ENCODE measurements around the gene CPNE4. TPM values are rescaled to one million over a fixed set of nuclear protein-coding genes. Genes with fewer than 3 reads are reported as not detected.

CPNE4 gene
- total RNA-seq, 2 donors from 2014 or later, result 1.7 to 2.5 TPM

DNA sequence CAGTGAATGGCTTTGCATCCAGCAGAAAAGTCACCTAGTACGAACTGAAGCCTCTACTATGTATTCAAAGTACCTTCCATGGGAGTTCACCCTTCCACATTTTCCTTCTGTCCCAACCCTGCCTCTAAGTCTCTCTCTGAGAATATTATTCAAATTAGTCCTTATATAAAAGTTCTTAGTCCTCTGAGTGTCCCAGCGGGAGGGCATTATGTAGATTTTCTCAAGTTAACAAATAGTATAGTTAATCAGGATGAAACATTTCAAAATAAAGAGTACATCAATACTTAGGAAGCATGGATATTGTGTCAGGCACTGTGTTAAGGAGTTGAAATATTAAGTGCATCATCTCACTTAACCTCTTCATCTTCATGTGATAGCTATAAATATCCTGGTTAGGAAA, 223.3 kb downstream of the CPNE4 start:
- WGBS, 2 experiments (ENCODE audit: insufficient coverage in 1 of 2, insufficient read length in 1 of 2), result 80 to 94% methylated on average over 1 of the region's 2 CpGs

DNA sequence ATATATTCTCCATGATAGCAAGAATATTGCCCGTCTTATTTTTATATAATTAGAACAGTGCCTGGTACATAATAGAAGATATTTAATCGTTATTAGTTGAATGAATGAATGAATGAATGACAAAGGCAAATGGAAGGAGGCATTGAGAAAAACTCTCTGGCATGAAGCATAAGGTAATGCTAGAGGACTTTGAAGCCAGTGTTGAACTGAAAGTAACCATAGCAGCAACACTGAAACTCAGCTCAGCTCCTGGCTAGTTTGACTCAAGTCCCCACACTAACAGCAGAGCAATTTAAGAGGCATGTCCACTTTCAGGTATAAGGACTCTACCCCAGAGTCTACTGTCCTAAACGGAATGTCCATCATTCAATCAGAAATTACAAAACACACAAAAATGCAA, 227.0 kb downstream of the CPNE4 start:
- Mint-ChIP-seq H3K9me3 (no peaks in the 10 kb centered on the region), H3K27me3 (ENCODE audit: insufficient read depth) (peaks cover 11% of the 10 kb centered on the region), H3K4me1 (peaks cover 15% of the 10 kb centered on the region), H3K36me3 (ENCODE audit: low read depth) (no peaks in the 10 kb centered on the region), H3K4me3 (no peak overlapping the region), H3K27ac (no peak overlapping the region)
- no peak for DNase-seq
- TF ChIP-seq, protein P1, sequence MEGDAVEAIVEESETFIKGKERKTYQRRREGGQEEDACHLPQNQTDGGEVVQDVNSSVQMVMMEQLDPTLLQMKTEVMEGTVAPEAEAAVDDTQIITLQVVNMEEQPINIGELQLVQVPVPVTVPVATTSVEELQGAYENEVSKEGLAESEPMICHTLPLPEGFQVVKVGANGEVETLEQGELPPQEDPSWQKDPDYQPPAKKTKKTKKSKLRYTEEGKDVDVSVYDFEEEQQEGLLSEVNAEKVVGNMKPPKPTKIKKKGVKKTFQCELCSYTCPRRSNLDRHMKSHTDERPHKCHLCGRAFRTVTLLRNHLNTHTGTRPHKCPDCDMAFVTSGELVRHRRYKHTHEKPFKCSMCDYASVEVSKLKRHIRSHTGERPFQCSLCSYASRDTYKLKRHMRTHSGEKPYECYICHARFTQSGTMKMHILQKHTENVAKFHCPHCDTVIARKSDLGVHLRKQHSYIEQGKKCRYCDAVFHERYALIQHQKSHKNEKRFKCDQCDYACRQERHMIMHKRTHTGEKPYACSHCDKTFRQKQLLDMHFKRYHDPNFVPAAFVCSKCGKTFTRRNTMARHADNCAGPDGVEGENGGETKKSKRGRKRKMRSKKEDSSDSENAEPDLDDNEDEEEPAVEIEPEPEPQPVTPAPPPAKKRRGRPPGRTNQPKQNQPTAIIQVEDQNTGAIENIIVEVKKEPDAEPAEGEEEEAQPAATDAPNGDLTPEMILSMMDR (conservative IDR thresholded peaks at IDR 0.05), result no peak
- WGBS, 2 experiments (ENCODE audit: insufficient coverage in 1 of 2, insufficient read length in 1 of 2), result 83% methylated on average over 1 to 3 of the region's 3 CpGs
- no peaks in the 10 kb centered on the region for H3K36me3 ChIP-seq (ENCODE audit: control insufficient read depth, insufficient read depth, low read length)
- no peak overlapping the region for H3K4me3 ChIP-seq (ENCODE audit: low read length)
- H3K4me1 ChIP-seq (ENCODE audit: control insufficient read depth, insufficient read depth, low read length), result no peaks in the 10 kb centered on the region
- H3K9ac ChIP-seq (ENCODE audit: extremely low read depth, low read length, poor library complexity, severe bottlenecking), result no peak overlapping the region
- peaks cover 43% of the 10 kb centered on the region for H3K27me3 ChIP-seq (ENCODE audit: control insufficient read depth, insufficient read depth, low read length, poor library complexity, severe bottlenecking)
- no peaks in the 10 kb centered on the region for H3K9me3 ChIP-seq (ENCODE audit: control insufficient read depth, low read length)
- no peak overlapping the region for H3K27ac ChIP-seq (ENCODE audit: low read depth, low read length)

More for the DNA sequence above, 223.3 kb downstream of the CPNE4 start:
- Histone ChIP-seq H3K4me3 (ENCODE audit: low read length) (no peak overlapping the region), H3K4me1 (ENCODE audit: control insufficient read depth, insufficient read depth, low read length) (no peaks in the 10 kb centered on the region), H3K27ac (ENCODE audit: low read depth, low read length) (no peak overlapping the region), H3K9ac (ENCODE audit: extremely low read depth, low read length, poor library complexity, severe bottlenecking) (no peak overlapping the region), H3K36me3 (ENCODE audit: control insufficient read depth, insufficient read depth, low read length) (no peaks in the 10 kb centered on the region), H3K27me3 (ENCODE audit: control insufficient read depth, insufficient read depth, low read length, poor library complexity, severe bottlenecking) (peaks cover 21% of the 10 kb centered on the region), H3K9me3 (ENCODE audit: control insufficient read depth, low read length) (no peaks in the 10 kb centered on the region)
- H3K4me1 Mint-ChIP-seq, result peaks cover 15% of the 10 kb centered on the region
- no peak overlapping the region for H3K4me3 Mint-ChIP-seq
- DNase-seq, result no peak
- TF ChIP-seq, protein P1 (conservative IDR thresholded peaks at IDR 0.05), result no peak
- H3K27me3 Mint-ChIP-seq (ENCODE audit: insufficient read depth), result peaks cover 8% of the 10 kb centered on the region
- H3K9me3 Mint-ChIP-seq, result peaks cover 2% of the 10 kb centered on the region
- no peak overlapping the region for H3K27ac Mint-ChIP-seq
- no peaks in the 10 kb centered on the region for H3K36me3 Mint-ChIP-seq (ENCODE audit: low read depth)

DNA sequence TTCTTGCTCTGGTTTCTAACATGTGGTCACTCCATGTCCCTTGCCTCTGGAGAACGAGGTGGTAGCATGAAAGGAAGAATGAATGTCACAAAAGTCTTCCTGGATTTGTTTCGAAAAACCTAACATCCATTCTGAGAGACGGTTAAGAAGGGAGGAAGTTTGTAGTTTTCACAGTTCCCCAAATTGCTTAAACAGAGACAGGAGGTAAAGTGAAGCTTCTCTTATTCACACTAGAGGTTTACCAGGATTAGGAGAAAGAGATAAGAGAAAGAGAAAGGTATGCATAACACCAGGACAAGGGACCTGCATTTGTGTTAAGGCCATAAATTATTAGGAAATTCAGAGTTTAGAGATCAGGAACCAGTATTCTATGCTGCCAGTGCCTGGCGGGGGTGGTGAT, 228.1 kb downstream of the CPNE4 start:
- no peak for DNase-seq
- Mint-ChIP-seq H3K27ac (no peak overlapping the region), H3K9me3 (no peaks in the 10 kb centered on the region), H3K36me3 (ENCODE audit: low read depth) (no peaks in the 10 kb centered on the region), H3K4me3 (no peak overlapping the region), H3K4me1 (peaks cover 8% of the 10 kb centered on the region), H3K27me3 (ENCODE audit: insufficient read depth) (peaks cover 15% of the 10 kb centered on the region)
- Histone ChIP-seq H3K4me1 (ENCODE audit: control insufficient read depth, insufficient read depth, low read length) (no peaks in the 10 kb centered on the region), H3K27me3 (ENCODE audit: control insufficient read depth, insufficient read depth, low read length, poor library complexity, severe bottlenecking) (peaks cover 54% of the 10 kb centered on the region), H3K36me3 (ENCODE audit: control insufficient read depth, insufficient read depth, low read length) (no peaks in the 10 kb centered on the region), H3K9ac (ENCODE audit: extremely low read depth, low read length, poor library complexity, severe bottlenecking) (no peak overlapping the region), H3K9me3 (ENCODE audit: control insufficient read depth, low read length) (no peaks in the 10 kb centered on the region), H3K27ac (ENCODE audit: low read depth, low read length) (no peak overlapping the region), H3K4me3 (ENCODE audit: low read length) (no peak overlapping the region)
- TF ChIP-seq, protein P1 (conservative IDR thresholded peaks at IDR 0.05), result no peak
- 54 to 64% methylated on average over 3 to 4 of the region's 4 CpGs for WGBS, 2 experiments (ENCODE audit: insufficient coverage in 1 of 2, insufficient read length in 1 of 2)

Measured in endodermal cell (in vitro differentiated cells).